K562 (cell line): ENCODE results near the gene DNAH10. TPM values are rescaled to one million over a fixed set of nuclear protein-coding genes. Genes with fewer than 3 reads are reported as not detected.

ENCODE experiments used
- ATAC-seq: fragments of 200-7000 bp; cut with Tn5 transposase; 3 replicates; pipeline ENCODE4 v1.9.1; 2020; ENCODE audit warnings: moderate library complexity
- BruUV-seq: library from RNA; stranded (reverse); fragments of 400-500 nt; replicated peaks from 2 replicates; lab custom pipeline; 2021; lab: Mats Ljungman, UMichigan
- CTCF ChIA-PET: fragments of 300-600 bp; formaldehyde crosslinking; extraction: SDS; loops from one replicate; lab custom pipeline; 2021; ENCODE audit warnings: low intra/inter-chr PET ratio; lab: Yijun Ruan, JAX
- POLR2A ChIA-PET: fragments of 300-600, 350-650 bp; sonication (Branson Sonifier 250); formaldehyde crosslinking; extraction: SDS; loops from one replicate; lab custom pipeline; 2021; ENCODE audit warnings: antibody characterized with exemption, inconsistent platforms; lab: Yijun Ruan, JAX
- DNase-seq, 4 experiments: peaks; one replicate each; pipeline versions ENCODE4 v3.0.0 to v3.0.0-alpha.2; 2011 to 2018; ENCODE audit warnings: low spot score in 3 of 4, mixed read lengths in 3 of 4; ENCODE audit errors: extremely low read depth in 1 of 4
- FAIRE-seq: peaks from 2 replicates; lab custom pipeline; 2011; peaks lifted over from hg19 to GRCh38; lab: Jason Lieb, UNC
- H2AFZ ChIP-seq: 2 replicates; pipeline ENCODE4 v1.6.0; 2011; ENCODE audit warnings: low read depth, low read length, control low read depth, inconsistent platforms
- H3K27ac ChIP-seq: fragments of 200-600 bp; 3 replicates; pipeline ENCODE4 v1.8.0; 2011; ENCODE audit warnings: low read depth, mild to moderate bottlenecking, control low read depth, inconsistent platforms, low read length, moderate library complexity, mixed read lengths; ENCODE audit errors: extremely low read depth
- H3K27me3 ChIP-seq, 2 experiments: fragments of 300-600 bp in 1 of 2; 2 replicates in 1 of 2; 3 replicates in 1 of 2; pipeline versions ENCODE4 v1.6.0 to v1.8.0; 2011; ENCODE audit warnings: inconsistent platforms in 2 of 2, low read length in 2 of 2, mild to moderate bottlenecking in 1 of 2, mixed read lengths in 1 of 2, moderate library complexity in 1 of 2; ENCODE audit not compliant: control insufficient read depth in 2 of 2, insufficient read depth in 2 of 2
- H3K36me3 ChIP-seq: fragments of 300-600 bp; 3 replicates; pipeline ENCODE4 v1.8.0; 2011; ENCODE audit warnings: mild to moderate bottlenecking, low read length, inconsistent platforms; ENCODE audit not compliant: control insufficient read depth, insufficient read depth
- H3K4me1 ChIP-seq, 2 experiments: fragments of 200-600 bp in 1 of 2; replicated peaks in 1 of 2; 2 replicates in 1 of 2; 3 replicates in 1 of 2; pipeline versions ENCODE4 v1.5.1 to v1.8.0; 2011; ENCODE audit warnings: inconsistent platforms in 2 of 2, low read length in 2 of 2, mild to moderate bottlenecking in 1 of 2, mixed read lengths in 1 of 2, moderate library complexity in 1 of 2; ENCODE audit not compliant: control insufficient read depth in 2 of 2, insufficient read depth in 2 of 2
- H3K4me2 ChIP-seq: 2 replicates; pipeline ENCODE4 v1.6.1; 2011; ENCODE audit warnings: low read length, control low read depth, inconsistent platforms, mixed read lengths; ENCODE audit not compliant: insufficient read depth
- H3K4me3 ChIP-seq: fragments of 200-600 bp; sonication (generic), shearing (Covaris generic); 2 replicates; pipeline ENCODE4 v1.5.1; 2016; ENCODE audit warnings: control low read depth, inconsistent platforms
- H3K79me2 ChIP-seq: fragments of 200-600 bp; 3 replicates; pipeline ENCODE4 v1.8.0; 2011; ENCODE audit warnings: low read length, inconsistent platforms; ENCODE audit not compliant: control insufficient read depth, insufficient read depth
- H3K9ac ChIP-seq, 2 experiments: 2 replicates each; pipeline versions ENCODE4 v1.6.0 to v1.6.1; 2011; ENCODE audit warnings: low read depth in 2 of 2, low read length in 2 of 2, control low read depth in 1 of 2, inconsistent platforms in 1 of 2, mild to moderate bottlenecking in 1 of 2, mixed read lengths in 1 of 2; ENCODE audit not compliant: insufficient read depth in 1 of 2
- H3K9me1 ChIP-seq: one replicate; pipeline ENCODE4 v1.6.0; 2011; ENCODE audit warnings: inconsistent platforms, mild to moderate bottlenecking, low read length, moderate library complexity; ENCODE audit not compliant: control insufficient read depth, insufficient read depth
- H3K9me3 ChIP-seq: replicated peaks from 2 replicates; pipeline ENCODE4 v1.5.1; 2011; ENCODE audit warnings: low read depth, low read length, inconsistent platforms; ENCODE audit not compliant: control insufficient read depth, insufficient read depth
- H4K20me1 ChIP-seq: replicated peaks from 2 replicates; pipeline ENCODE4 v1.6.1; 2011; ENCODE audit warnings: low read length, inconsistent platforms, mixed read lengths; ENCODE audit not compliant: control insufficient read depth, insufficient read depth
- BRF1 ChIP-seq: IDR thresholded peaks from 3 replicates; pipeline ENCODE4 v1.6.1; 2011; ENCODE audit warnings: borderline replicate concordance, mild to moderate bottlenecking; ENCODE audit not compliant: insufficient read length; ENCODE audit errors: extremely low read depth
- C11orf30 ChIP-seq: fragments of 450-650 bp; IDR thresholded peaks from 2 replicates; pipeline ENCODE4 v1.6.1; 2016; ENCODE audit warnings: low read depth, mild to moderate bottlenecking
- ETS1 ChIP-seq: conservative IDR thresholded peaks from 2 replicates; pipeline ENCODE4 v1.6.1; 2011; ENCODE audit warnings: low read depth, mild to moderate bottlenecking, low read length; ENCODE audit not compliant: control insufficient read depth
- GABPA ChIP-seq: fragments of 200-800 bp; sonication (Bioruptor generic); conservative IDR thresholded peaks from 2 replicates; pipeline ENCODE4 v1.6.1; 2016; ENCODE audit warnings: low read depth, missing genetic modification characterization, missing compliant biosample characterization
- MAFG ChIP-seq: fragments of 450-650 bp; conservative IDR thresholded peaks from 2 replicates; pipeline ENCODE4 v1.6.1; 2016; ENCODE audit warnings: missing genetic modification characterization, missing compliant biosample characterization
- MYNN ChIP-seq, 2 experiments: sonication (generic); formaldehyde crosslinking in 1 of 2; IDR thresholded peaks; 2 replicates each; pipeline versions ENCODE4 v1.5.0 to v1.6.1; 2016 to 2020; ENCODE audit warnings: antibody characterized with exemption in 1 of 2, missing genetic modification reagents in 1 of 2
- NR2C1 ChIP-seq, 2 experiments: fragments of 450-650 bp; IDR thresholded peaks; 2 replicates each; pipeline ENCODE4 v1.6.1; 2017; ENCODE audit warnings: mild to moderate bottlenecking in 2 of 2, antibody characterized with exemption in 1 of 2, inconsistent platforms in 1 of 2, missing compliant biosample characterization in 1 of 2, missing genetic modification characterization in 1 of 2
- NR2C2 ChIP-seq, 2 experiments: fragments of 200-800 bp in 1 of 2; sonication (Bioruptor generic) in 1 of 2; sonication (generic) in 1 of 2; formaldehyde crosslinking in 1 of 2; IDR thresholded peaks; 2 replicates each; pipeline versions ENCODE4 v1.6.1 to v1.8.0; 2016 to 2022; ENCODE audit warnings: mild to moderate bottlenecking in 1 of 2, missing compliant biosample characterization in 1 of 2, missing genetic modification characterization in 1 of 2, missing genetic modification reagents in 1 of 2
- POLR2A ChIP-seq: fragments of 450-650 bp; conservative IDR thresholded peaks from 2 replicates; pipeline ENCODE4 v1.6.1; 2016
- TARDBP ChIP-seq: fragments of 450-650 bp; IDR thresholded peaks from 2 replicates; pipeline ENCODE4 v1.6.1; 2016
- ZNF316 ChIP-seq: fragments of 450-650 bp; IDR thresholded peaks from 2 replicates; pipeline ENCODE4 v1.6.1; 2016
- WGBS: fragments of 100-300 bp; shearing (Covaris generic); methylation state at CpG from one replicate; pipeline ENCODE4 v1.1.6; 2016; ENCODE audit warnings: low coverage, mixed read lengths; ENCODE audit not compliant: insufficient coverage; ENCODE audit errors: missing lambda C conversion rate; 5-methylcytosine and 5-hydroxymethylcytosine counted together
- in situ Hi-C: fragments of 300-500 bp; cut with MboI; formaldehyde crosslinking; loops from 4 replicates; pipeline ENCODE4 v1.15.0; 2018; ENCODE audit warnings: inconsistent platforms, mixed read lengths
- intact Hi-C: fragments of 100-400 bp; cut with micrococcal nuclease; formaldehyde crosslinking; loops from 2 replicates; pipeline ENCODE4 v1.14.2; 2022
- polyA plus RNA-seq, 8 experiments: library from polyadenylated mRNA; depleted of rRNA in 4 of 8; stranded (reverse) in 5 of 8; unstranded in 3 of 8; fragments of >200 nt; fragmentation: Nextera tagmentation in 2 of 8; fragmentation: Illumina TruSeq in 1 of 8; extraction: Ambion mirVana in 2 of 8; extraction: Trizol in 1 of 8; gene quantifications; 2 replicates each; pipeline versions ENCODE4 v1.2.1 to v1.2.3, GENCODE V29; 2011 to 2014; ENCODE audit warnings: inconsistent platforms in 1 of 8, missing spikeins in 1 of 8
- total RNA-seq, 7 experiments: library from RNA; depleted of rRNA in 6 of 7; stranded (reverse); fragments of >200 nt in 6 of 7; fragmentation: Illumina TruSeq in 2 of 7; extraction: Trizol in 2 of 7; gene quantifications; 2 replicates each; pipeline versions ENCODE4 v1.2.1 to v1.2.3, GENCODE V29; 2011 to 2021; ENCODE audit warnings: low replicate concordance in 1 of 7

The DNAH10 gene
- total and polyA plus RNA-seq, 9 of the 15 experiments (the other 6 are each of a cell fraction or from before 2014, with no cell fraction given) = 0.01 to 0.06 (median 0.04) TPM; not detected in 1

- peak; percentile 70 for TF ChIP-seq ZNF316
- no peak for TF ChIP-seq TARDBP
- TF ChIP-seq C11orf30 = peak; percentile 60; the same call in 1 of the 2 replicates
- peak; percentile 39; the same call in 1 of the 2 replicates for TF ChIP-seq MAFG (tag)
- FAIRE-seq (no peak), ATAC-seq (no peak), DNase-seq (no peak)
- BruUV-seq = no TSS peak
- H3K4me1 ChIP-seq = peaks cover 0 to 2% of the 10 kb centered on the region in 2 experiments; a peak in 1 of 5 replicates
- intact Hi-C loops = no loop called here
- no peak overlapping the region for H3K4me3 ChIP-seq
- POLR2A ChIA-PET = interaction anchor here (0.5 to 1.0 kb wide), 2 partner anchors 16 to 195 kb away, joined by 3 read pairs; partner anchors contain the start of gene TMED2
- CTCF ChIA-PET = no interaction called here
- H3K9me1 ChIP-seq = no peaks in the 10 kb centered on the region
- peaks cover 13 to 21% of the 10 kb centered on the region in 2 experiments; a peak in 4 of 5 replicates for H3K27me3 ChIP-seq
- no peak overlapping the region for H2AFZ ChIP-seq
- H3K36me3 ChIP-seq = no peaks in the 10 kb centered on the region
- H3K79me2 ChIP-seq = no peaks in the 10 kb centered on the region
- H3K9ac ChIP-seq = no peak overlapping the region
- no peaks in the 10 kb centered on the region for H3K9me3 ChIP-seq
- no peak overlapping the region for H3K4me2 ChIP-seq
- H4K20me1 ChIP-seq = no peaks in the 10 kb centered on the region; the same call in 1 of the 2 replicates
- in situ Hi-C loops = no loop called here
- no peak overlapping the region for H3K27ac ChIP-seq
These were observed 17.4 kb downstream of the DNAH10 start for GRCh38 chr12:123779551-123779950.

- CTCF ChIA-PET = no interaction called here
- DNase-seq (no peak), FAIRE-seq (no peak), ATAC-seq (no peak)
- Histone ChIP-seq H3K36me3 (no peaks in the 10 kb centered on the region), H2AFZ (0 out of 2 replicates have a peak overlapping the region, but pooled peaks have one; percentile 14), H3K4me1 (peaks cover 0 to 9% of the 10 kb centered on the region in 2 experiments; a peak in 2 of 5 replicates), H3K27ac (no peak overlapping the region), H4K20me1 (no peaks in the 10 kb centered on the region; the same call in 1 of the 2 replicates), H3K4me2 (no peak overlapping the region), H3K9me1 (no peaks in the 10 kb centered on the region), H3K9ac (no peak overlapping the region), H3K27me3 (peaks cover 0 to 2% of the 10 kb centered on the region in 2 experiments; a peak in 3 of 5 replicates), H3K79me2 (no peaks in the 10 kb centered on the region), H3K9me3 (no peaks in the 10 kb centered on the region), H3K4me3 (no peak overlapping the region)
- BruUV-seq = no TSS peak
- POLR2A ChIA-PET = interaction anchor here (0.6 to 0.9 kb wide), 2 partner anchors 15 to 86 kb away, joined by 4 read pairs; no protein-coding TSS in a partner anchor
- 25% methylated on average over 10 of the region's 10 CpGs for WGBS
- intact Hi-C loops (no loop called here), in situ Hi-C loops (no loop called here)
- 0 out of 2 replicates have a peak, but pooled peaks have one; percentile 33 for TF ChIP-seq GABPA
- TF ChIP-seq NR2C2 (CRISPR knock-in tag; IDR thresholded peaks at IDR 0.05) = no peak
- TF ChIP-seq NR2C2 (tag; IDR thresholded peaks at IDR 0.05) = peak; percentile 54
- TF ChIP-seq NR2C1 (IDR thresholded peaks at IDR 0.05) = no peak; the same call in 1 of the 2 replicates
- TF ChIP-seq NR2C1 (tag; IDR thresholded peaks at IDR 0.05) = peak; percentile 55; the same call in 1 of the 2 replicates
- TF ChIP-seq ETS1 = no peak
- TF ChIP-seq POLR2A = no peak
- TF ChIP-seq BRF1 = no peak
- no peak for TF ChIP-seq MYNN (IDR thresholded peaks at IDR 0.05)
- TF ChIP-seq MYNN (CRISPR knock-in tag; IDR thresholded peaks at IDR 0.05) = no peak
These were observed 21.1 kb downstream of the DNAH10 start for GRCh38 chr12:123782997-123783792.
